A673 (cell line): ENCODE data around the gene KCNMA1. TPM values are rescaled to one million over a fixed set of nuclear protein-coding genes. Genes with fewer than 3 reads are reported as not detected.

Source experiments
- BruUV-seq: library from RNA; stranded (reverse); fragments of 400-500 nt; replicated peaks from 2 replicates; lab custom pipeline; 2021; lab: Mats Ljungman, UMichigan
- CTCF ChIA-PET: fragments of 300-600 bp; sonication (Branson Sonifier 250); formaldehyde crosslinking; loops from one replicate; lab custom pipeline; 2022; ENCODE audit warnings: antibody characterized with exemption; lab: Charles Lee
- POLR2A ChIA-PET: fragments of 300-600 bp; sonication (Branson Sonifier 250); formaldehyde crosslinking; loops from one replicate; lab custom pipeline; 2022; ENCODE audit warnings: antibody characterized with exemption; ENCODE audit not compliant: low non-redundant PET; lab: Charles Lee
- DNase-seq: peaks from one replicate; pipeline ENCODE4 v3.0.0-alpha.2; 2015; ENCODE audit warnings: low spot score
- H3K27ac ChIP-seq: fragments of 200-600 bp; sonication (generic); 2 replicates; pipeline ENCODE4 v1.5.1; 2016; ENCODE audit warnings: mixed run types, low read depth, mild to moderate bottlenecking, mixed read lengths, antibody characterized with exemption, low read length; ENCODE audit not compliant: poor library complexity, severe bottlenecking
- H3K27me3 ChIP-seq: fragments of 200-600 bp; sonication (generic); replicated peaks from 2 replicates; pipeline ENCODE4 v1.6.1; 2017; ENCODE audit warnings: mixed run types, low read depth, mild to moderate bottlenecking, mixed read lengths, antibody characterized with exemption, low read length; ENCODE audit not compliant: insufficient read depth, poor library complexity
- H3K36me3 ChIP-seq: fragments of 200-600 bp; sonication (generic); 2 replicates; pipeline ENCODE4 v1.6.1; 2016; ENCODE audit warnings: mixed run types, mild to moderate bottlenecking, mixed read lengths, antibody characterized with exemption, low read length; ENCODE audit not compliant: insufficient read depth, poor library complexity, severe bottlenecking
- H3K4me1 ChIP-seq: fragments of 200-600 bp; sonication (generic); 2 replicates; pipeline ENCODE4 v1.6.1; 2017; ENCODE audit warnings: mixed run types, mild to moderate bottlenecking, mixed read lengths, antibody characterized with exemption, low read length; ENCODE audit not compliant: insufficient read depth, poor library complexity, severe bottlenecking
- H3K4me3 ChIP-seq: fragments of 200-600 bp; sonication (generic); 2 replicates; pipeline ENCODE4 v1.5.1; 2016; ENCODE audit warnings: low read depth, mixed run types, mild to moderate bottlenecking, mixed read lengths, low read length; ENCODE audit not compliant: poor library complexity, severe bottlenecking
- H3K9me3 ChIP-seq: fragments of 200-600 bp; sonication (generic); 2 replicates; pipeline ENCODE4 v1.6.1; 2016; ENCODE audit warnings: mixed run types, low read depth, mild to moderate bottlenecking, mixed read lengths, antibody characterized with exemption, low read length; ENCODE audit not compliant: poor library complexity, severe bottlenecking
- EZH2 ChIP-seq: fragments of 200-600 bp; sonication (generic); IDR thresholded peaks from 2 replicates; pipeline ENCODE4 v1.6.1; 2017; ENCODE audit warnings: borderline replicate concordance, low read depth, mild to moderate bottlenecking, mixed read lengths, antibody characterized with exemption, low read length; ENCODE audit not compliant: poor library complexity, severe bottlenecking
- intact Hi-C: fragments of 100-400 bp; cut with micrococcal nuclease; formaldehyde crosslinking; loops from one replicate; pipeline ENCODE4 v1.10.0; 2022; ENCODE audit not compliant: unreplicated experiment
- total RNA-seq: library from RNA; stranded (reverse); gene quantifications from 2 replicates; pipeline ENCODE4 v1.2.3, GENCODE V29; 2021
- TF ChIP-seq, protein P1 (sequence below): fragments of 300-800, 200-600 bp; sonication (generic); conservative IDR thresholded peaks from 2 replicates; pipeline ENCODE4 v1.5.1; 2017; ENCODE audit warnings: low read depth, mild to moderate bottlenecking, antibody characterized with exemption, low read length, moderate library complexity, mixed read lengths

The KCNMA1 gene
- total RNA-seq, 1 experiment from 2014 or later = 0.84 TPM

DNA sequence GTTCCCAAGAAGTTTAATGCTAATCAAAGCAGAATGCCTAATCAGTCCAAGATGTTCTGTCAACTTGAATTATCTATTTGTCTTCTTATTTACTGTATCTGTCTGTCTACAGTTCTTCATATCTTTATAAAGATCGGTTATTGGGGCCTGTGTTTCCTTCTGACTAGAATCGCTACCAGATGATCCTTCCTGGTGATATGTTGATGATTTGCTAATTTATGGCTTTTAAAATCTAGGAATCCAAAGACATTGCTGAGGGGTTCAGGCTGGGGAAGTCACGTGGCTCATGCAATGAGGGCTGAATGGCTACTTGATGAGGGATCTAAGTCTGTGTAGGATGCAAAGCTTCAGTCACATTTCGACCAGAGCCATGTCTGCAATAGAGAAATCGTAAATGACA lies 536.3 kb downstream of the KCNMA1 start:
- POLR2A ChIA-PET = no interaction called here
- intact Hi-C loops = no loop called here
- no peak for TF ChIP-seq EZH2
- TF ChIP-seq, protein P1, sequence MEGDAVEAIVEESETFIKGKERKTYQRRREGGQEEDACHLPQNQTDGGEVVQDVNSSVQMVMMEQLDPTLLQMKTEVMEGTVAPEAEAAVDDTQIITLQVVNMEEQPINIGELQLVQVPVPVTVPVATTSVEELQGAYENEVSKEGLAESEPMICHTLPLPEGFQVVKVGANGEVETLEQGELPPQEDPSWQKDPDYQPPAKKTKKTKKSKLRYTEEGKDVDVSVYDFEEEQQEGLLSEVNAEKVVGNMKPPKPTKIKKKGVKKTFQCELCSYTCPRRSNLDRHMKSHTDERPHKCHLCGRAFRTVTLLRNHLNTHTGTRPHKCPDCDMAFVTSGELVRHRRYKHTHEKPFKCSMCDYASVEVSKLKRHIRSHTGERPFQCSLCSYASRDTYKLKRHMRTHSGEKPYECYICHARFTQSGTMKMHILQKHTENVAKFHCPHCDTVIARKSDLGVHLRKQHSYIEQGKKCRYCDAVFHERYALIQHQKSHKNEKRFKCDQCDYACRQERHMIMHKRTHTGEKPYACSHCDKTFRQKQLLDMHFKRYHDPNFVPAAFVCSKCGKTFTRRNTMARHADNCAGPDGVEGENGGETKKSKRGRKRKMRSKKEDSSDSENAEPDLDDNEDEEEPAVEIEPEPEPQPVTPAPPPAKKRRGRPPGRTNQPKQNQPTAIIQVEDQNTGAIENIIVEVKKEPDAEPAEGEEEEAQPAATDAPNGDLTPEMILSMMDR = no peak
- Histone ChIP-seq H3K27me3 (peaks cover 3% of the 10 kb centered on the region), H3K9me3 (no peaks in the 10 kb centered on the region), H3K36me3 (no peaks in the 10 kb centered on the region), H3K4me1 (no peaks in the 10 kb centered on the region), H3K27ac (no peak overlapping the region), H3K4me3 (no peak overlapping the region)
- CTCF ChIA-PET = no interaction called here
- no peak for DNase-seq
- BruUV-seq = no TSS peak

DNA sequence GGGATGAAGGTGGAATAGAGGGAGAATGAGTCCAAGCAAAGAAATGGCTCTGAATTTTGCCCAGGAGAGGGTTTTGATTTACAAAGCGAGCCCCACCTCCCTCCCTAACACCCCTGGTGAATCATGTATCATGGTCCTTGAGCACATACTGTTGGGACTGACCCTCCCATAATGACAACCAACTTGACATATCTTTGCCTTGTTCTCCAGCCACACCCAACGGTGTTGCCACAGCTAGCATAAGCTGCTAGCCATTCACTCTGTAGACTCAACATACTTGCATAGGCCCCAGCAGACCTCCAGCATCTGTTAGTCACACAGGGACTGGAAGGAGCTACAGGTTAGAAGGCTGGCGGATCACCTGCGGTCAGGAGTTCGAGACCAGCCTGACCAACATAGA lies 538.5 kb downstream of the KCNMA1 start:
- intact Hi-C loops = no loop called here
- no peak for DNase-seq
- no peaks in the 10 kb centered on the region for H3K4me1 ChIP-seq
- CTCF ChIA-PET = no interaction called here
- no peak overlapping the region for H3K4me3 ChIP-seq
- no peaks in the 10 kb centered on the region for H3K36me3 ChIP-seq
- POLR2A ChIA-PET = no interaction called here
- BruUV-seq = no TSS peak
- no peak for TF ChIP-seq EZH2
- TF ChIP-seq, protein P1 = no peak
- peaks cover 3% of the 10 kb centered on the region for H3K27me3 ChIP-seq
- no peak overlapping the region for H3K27ac ChIP-seq
- no peaks in the 10 kb centered on the region for H3K9me3 ChIP-seq

DNA sequence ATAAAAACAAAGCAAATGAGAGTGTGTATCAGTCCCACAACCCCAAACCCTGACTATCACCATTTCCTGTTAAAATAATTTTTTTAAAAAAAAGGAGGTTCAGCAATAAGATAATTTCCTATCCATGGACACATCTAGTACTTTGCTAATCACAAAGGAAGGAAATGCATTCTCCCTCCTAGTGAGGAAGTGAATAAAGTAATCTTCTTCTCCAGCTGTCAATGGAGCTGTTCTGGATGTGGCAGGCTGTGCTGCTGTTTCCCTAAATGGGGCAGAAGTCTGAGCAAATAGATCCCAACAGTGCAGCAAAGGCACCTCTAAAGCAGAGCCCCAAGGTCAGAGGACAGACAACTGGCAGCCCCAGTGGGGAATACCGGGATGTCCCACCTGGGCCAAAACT lies 540.0 kb downstream of the KCNMA1 start:
- ChIA-PET CTCF (no interaction called here), POLR2A (no interaction called here)
- H3K4me1 ChIP-seq = no peaks in the 10 kb centered on the region
- no TSS peak for BruUV-seq
- no peak for DNase-seq
- peaks cover 3% of the 10 kb centered on the region for H3K27me3 ChIP-seq
- no peaks in the 10 kb centered on the region for H3K9me3 ChIP-seq
- TF ChIP-seq, protein P1 = no peak
- TF ChIP-seq EZH2 = no peak
- H3K36me3 ChIP-seq = no peaks in the 10 kb centered on the region
- no peak overlapping the region for H3K4me3 ChIP-seq
- intact Hi-C loops = no loop called here
- H3K27ac ChIP-seq = no peak overlapping the region
